GM12801 (cell line): ENCODE results near the gene ADD3.

ENCODE experiments used
- CTCF ChIP-seq: IDR thresholded peaks from one replicate; pipeline ENCODE4 v1.5.1; 2011; ENCODE audit warnings: control low read depth; ENCODE audit not compliant: insufficient read length; ENCODE audit errors: extremely low read depth

The ADD3 gene

GRCh38 chr10:110081911-110082310 lies 74.1 kb downstream of the ADD3 start:
- TF ChIP-seq CTCF = no peak

GRCh38 chr10:110083884-110084283 lies 76.1 kb downstream of the ADD3 start:
- TF ChIP-seq CTCF = no peak

GRCh38 chr10:110087682-110088081 lies 79.9 kb downstream of the ADD3 start:
- TF ChIP-seq CTCF = no peak

- no peak for TF ChIP-seq CTCF
Measured at GRCh38 chr10:110088367-110089104, 80.8 kb downstream of the ADD3 start.

- TF ChIP-seq CTCF = no peak
Measured at GRCh38 chr10:110091830-110092229, 84.0 kb downstream of the ADD3 start.

- no peak for TF ChIP-seq CTCF
Measured at GRCh38 chr10:110093722-110094121, 85.9 kb downstream of the ADD3 start.

- TF ChIP-seq CTCF = no peak
Measured at GRCh38 chr10:110094786-110095185, 87.0 kb downstream of the ADD3 start.
